Stimulated activated CD4-positive, alpha-beta T cell treated with anti-CD3 and anti-CD28 coated beads, Interleukin-12 subunit alpha, Interleukin-12 subunit beta, amount 100 ng/mL, for 48 hours (primary cell): ENCODE measurements around the gene SCAF11.
"Not testable (repeated sequence)": the region's sequence is repeated elsewhere in the genome, so short reads cannot be mapped to it uniquely, and the experiment has no call there.

Experiments used
- DNase-seq, 3 donors: peaks; one replicate each; pipeline ENCODE4 v3.0.0-alpha.2; 2020; ENCODE audit warnings: low read depth in 2 of 3, low spot score in 1 of 3

SCAF11 gene

GRCh38 chr12:45990468-45991283 lies at the start of gene SCAF11:
TSS of gene SCAF11 (minus strand) at chr12:45990574. CDS start at chr12:45964167, 26,407 bp downstream.
- peak; percentile 100 for DNase-seq

GRCh38 chr12:46037066-46037465 lies 46.7 kb upstream of the SCAF11 start:
- DNase-seq, result not testable (repeated sequence)

DNA sequence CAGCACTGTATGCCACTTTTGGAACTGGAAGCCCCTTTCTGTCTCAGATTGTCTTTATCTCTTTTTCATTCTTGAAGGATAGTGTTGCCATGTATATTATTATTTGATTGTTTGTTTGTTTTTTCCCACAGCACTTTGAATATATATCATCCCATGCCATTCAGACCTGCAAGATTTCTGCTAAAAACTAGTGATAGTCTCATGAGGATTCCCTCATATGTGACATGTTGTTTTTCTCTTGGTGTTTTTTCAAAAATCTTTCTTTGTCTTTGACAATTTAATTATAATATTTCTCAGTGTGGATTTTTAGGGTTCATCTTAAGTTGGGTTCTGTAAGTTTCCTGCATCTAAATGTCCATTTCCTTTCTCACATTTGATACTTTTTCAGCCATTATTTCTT lies 36.8 kb upstream of the SCAF11 start:
- no peak for DNase-seq

DNA sequence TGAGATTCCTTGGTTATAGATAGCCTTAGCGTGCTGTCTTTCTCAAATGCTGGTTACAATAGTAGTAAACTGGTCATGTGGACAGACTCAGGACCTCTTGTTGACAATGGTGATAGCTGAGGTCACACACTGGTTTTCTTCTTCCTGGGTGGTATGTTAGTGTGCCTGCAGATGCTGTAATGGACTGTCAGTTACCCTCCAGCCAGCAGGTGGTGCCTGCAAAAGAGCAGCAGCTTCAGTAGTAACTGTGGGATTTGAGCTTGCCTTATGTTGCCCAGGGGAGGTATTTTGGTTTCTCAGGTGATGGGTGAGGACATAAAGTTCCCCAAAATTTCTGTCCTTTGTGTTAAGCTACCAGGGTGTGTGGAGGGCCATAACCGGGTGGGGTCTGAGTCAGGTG lies 33.7 kb upstream of the SCAF11 start:
- DNase-seq, result no peak

DNA sequence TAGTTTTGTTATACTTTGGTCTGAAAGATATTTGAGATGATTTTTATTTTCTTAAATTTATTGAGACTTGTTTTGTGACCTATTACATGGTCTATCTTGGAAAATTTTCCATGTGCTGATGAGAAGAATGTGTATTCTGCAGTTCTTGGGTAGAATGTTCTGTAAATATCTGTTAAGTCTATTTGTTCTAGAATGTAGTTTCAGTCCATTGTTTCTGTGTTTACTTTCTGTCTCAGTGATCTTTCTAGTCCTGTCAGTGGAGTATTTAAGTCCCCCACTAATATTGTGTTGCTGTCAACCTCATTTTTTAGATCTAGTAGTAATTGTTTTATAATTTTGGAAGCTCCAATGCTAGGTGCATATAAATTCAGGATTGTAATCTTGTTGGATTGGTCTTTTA lies 30.4 kb upstream of the SCAF11 start:
- no peak for DNase-seq

GRCh38 chr12:46018712-46019111 lies 28.3 kb upstream of the SCAF11 start:
- DNase-seq, result not testable (repeated sequence)

GRCh38 chr12:46017866-46018375 lies 27.5 kb upstream of the SCAF11 start:
- not testable (repeated sequence) for DNase-seq

GRCh38 chr12:46005823-46006222 lies 15.4 kb upstream of the SCAF11 start:
- no peak for DNase-seq

DNA sequence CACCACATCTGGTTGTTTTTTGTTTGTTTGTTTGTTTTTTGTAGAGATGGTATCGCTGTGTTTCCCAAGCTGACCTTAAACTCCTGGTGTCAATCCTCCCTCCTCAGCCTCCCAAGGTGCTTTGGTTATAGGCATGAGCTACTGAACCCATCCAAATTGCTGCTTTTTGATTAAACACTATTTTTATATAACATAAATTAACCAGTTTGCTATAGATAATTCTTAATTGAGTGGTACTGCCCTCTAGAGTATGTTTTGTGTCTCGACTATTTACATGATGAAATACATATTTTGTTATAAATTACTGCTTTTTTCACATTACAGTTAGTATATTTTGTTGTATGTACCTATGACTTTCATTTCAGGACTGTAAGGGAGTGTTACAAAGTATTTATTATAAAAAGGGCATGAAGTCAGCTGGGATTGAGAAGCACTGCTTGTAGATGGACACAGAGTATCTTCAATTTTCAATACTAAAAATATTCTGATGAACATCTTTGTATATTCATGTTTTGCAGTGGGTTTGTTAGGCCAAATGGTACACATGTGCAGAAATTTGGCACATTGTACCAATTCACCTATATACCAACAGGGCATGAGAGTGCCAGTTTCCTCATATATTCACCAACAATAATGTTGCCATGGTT lies 14.9 kb upstream of the SCAF11 start:
- DNase-seq, result no peak

- no peak for DNase-seq
These were observed 14.3 kb upstream of the SCAF11 start for GRCh38 chr12:46004715-46005114.

GRCh38 chr12:46000076-46000475 lies 9.7 kb upstream of the SCAF11 start:
- DNase-seq, result not testable (repeated sequence)

GRCh38 chr12:45994736-45995135 lies 4.4 kb upstream of the SCAF11 start:
- no peak for DNase-seq

DNA sequence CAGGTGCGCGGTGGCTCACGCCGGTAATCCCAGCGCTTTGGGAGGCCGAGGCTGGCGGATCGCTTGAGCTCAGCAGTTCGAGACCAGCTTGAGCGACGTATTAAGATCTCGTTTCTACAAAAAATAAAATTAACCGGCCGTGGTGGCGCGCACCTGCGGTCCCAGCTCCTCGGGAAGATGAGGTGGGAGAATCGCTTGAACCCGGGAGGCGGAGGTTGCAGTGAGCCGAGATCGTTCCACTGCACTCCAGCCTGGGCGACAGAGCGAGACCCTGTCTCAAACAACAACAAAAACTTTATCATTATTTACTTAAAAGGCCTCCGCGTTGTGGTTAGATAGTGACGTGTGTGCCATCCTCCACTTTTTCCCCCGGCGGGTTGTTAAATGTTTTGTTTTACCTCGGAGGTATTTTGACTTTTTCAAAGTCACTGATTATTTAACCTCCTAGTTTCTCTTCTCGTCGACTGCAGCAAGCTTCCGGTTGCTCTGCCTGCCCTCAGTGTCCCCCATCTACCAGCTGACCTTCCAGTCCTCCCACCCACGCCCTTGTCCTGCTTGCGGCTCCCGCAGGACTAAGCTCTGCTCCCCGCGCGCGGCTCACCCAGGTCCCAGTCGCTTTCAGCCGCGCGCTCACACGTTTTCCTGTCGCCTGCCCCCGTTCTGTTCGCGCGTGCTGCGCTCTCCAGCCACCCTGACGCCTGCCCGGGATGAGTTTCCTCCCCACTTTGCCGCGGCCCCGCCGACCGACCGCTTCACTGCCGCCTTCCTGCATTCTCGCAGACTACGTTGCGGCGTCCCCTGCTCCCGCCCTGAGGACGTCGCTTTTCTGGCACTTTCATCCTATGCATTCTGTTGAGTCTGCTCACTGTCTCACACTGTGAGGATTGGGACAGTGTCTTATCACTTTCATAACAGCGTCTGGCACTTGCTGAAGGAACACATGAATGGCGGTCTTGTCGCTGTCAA lies 1.2 kb upstream of the SCAF11 start:
- DNase-seq, result peak; percentile 48 to 71 (median 68)

GRCh38 chr12:45989721-45990467 lies 480 bp downstream of the SCAF11 start:
- DNase-seq, result peak; percentile 26 to 41 (median 34)

GRCh38 chr12:45989287-45989686 lies 1.1 kb downstream of the SCAF11 start:
- no peak for DNase-seq

- DNase-seq, result no peak
These were observed 2.1 kb downstream of the SCAF11 start for GRCh38 chr12:45988264-45988663.

- DNase-seq, result no peak
These were observed 3.0 kb downstream of the SCAF11 start for GRCh38 chr12:45987340-45987727.

DNA sequence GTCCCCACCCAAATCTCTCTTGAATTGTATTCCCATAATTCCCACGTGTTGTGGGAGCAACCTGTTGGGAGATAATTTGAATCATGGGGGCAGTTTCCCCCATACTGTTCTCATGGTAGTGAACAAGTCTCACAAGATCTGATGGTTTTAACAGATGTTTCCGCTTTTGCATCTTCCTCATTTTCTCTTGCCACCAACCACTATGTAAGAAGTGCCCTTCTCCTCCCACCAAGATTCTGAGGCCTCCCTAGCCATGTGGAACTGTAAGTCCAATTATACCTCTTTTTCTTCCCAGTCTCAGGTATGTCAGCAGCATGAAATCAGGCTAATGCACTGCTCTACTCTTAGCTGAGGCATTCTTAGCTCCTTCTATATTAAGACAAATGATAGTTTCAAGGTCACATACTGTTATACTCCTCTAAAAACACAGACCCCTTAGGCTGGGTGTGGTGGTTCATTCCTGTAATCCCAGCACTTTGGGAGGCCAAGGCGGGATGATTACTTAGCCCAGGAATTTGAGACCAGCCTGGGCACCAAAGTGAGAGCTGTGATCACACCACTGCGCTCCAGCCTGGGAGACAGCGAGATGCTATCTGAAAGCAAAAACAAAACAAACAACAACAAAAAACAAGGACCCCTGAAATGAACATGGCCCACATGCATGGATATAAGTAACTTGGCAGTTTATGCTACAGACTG lies 3.6 kb downstream of the SCAF11 start:
- DNase-seq, result no peak

DNA sequence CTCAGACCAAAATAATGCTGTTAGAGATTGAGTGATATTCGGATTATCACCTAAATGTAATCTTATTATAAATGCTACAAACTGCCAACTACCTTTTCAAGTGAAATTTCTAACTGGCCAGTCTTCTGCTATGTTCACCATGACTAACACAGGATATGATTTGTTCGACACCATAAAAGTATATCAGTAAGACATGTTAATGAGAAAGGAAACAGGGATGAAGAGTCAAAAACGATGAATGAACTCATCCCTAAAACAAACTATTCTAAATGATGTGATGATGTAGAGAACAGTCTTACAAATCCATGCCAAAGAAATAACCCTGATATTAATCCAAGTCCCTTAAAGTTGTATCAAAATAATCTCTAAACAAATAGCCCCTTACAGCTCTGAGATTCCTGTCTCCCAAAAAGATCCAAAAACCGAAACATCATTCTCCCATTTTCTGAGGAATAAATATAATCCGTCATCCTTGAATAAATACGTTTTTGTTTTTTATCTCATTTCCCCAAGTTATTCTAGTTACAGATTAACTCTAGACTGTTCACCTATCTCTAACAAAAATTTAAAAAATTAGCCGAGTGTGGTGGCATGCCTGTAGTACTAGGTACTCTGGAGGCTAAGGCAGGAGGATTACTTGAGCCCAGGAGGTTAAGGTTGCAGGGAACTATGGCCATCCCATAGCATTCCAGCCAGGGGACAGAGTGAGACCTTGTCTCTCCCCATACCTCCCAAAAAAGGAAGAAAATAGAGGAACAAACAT lies 9.1 kb downstream of the SCAF11 start:
- no peak for DNase-seq
